Ishikawa (cell line): Measurements from ENCODE around the gene CFL1.

Source experiments
- EGR1 ChIP-seq: IDR thresholded peaks from 2 replicates; pipeline ENCODE4 v1.6.1; 2012
- EP300 ChIP-seq: IDR thresholded peaks from 2 replicates; pipeline ENCODE4 v1.6.1; 2012; ENCODE audit warnings: borderline replicate concordance
- NFIC ChIP-seq: IDR thresholded peaks from 2 replicates; pipeline ENCODE4 v1.6.1; 2012
- RAD21 ChIP-seq: IDR thresholded peaks from 2 replicates; pipeline ENCODE4 v1.6.1; 2012; ENCODE audit warnings: low read depth
- TAF1 ChIP-seq: IDR thresholded peaks from 2 replicates; pipeline ENCODE4 v1.6.1; 2012; ENCODE audit warnings: low read depth, mild to moderate bottlenecking
- TEAD4 ChIP-seq: IDR thresholded peaks from 2 replicates; pipeline ENCODE4 v1.6.1; 2012
- USF1 ChIP-seq: IDR thresholded peaks from 2 replicates; pipeline ENCODE4 v1.6.1; 2012
- YY1 ChIP-seq: IDR thresholded peaks from 2 replicates; pipeline ENCODE4 v1.6.1; 2012; ENCODE audit warnings: low read depth
- ZBTB7A ChIP-seq: IDR thresholded peaks from 2 replicates; pipeline ENCODE4 v1.6.1; 2012; ENCODE audit warnings: low read depth
- TF ChIP-seq, protein P1 (sequence below): IDR thresholded peaks from 2 replicates; pipeline ENCODE4 v1.6.1; 2012; ENCODE audit warnings: low read depth, mild to moderate bottlenecking
- TF ChIP-seq, protein P2 (sequence below): IDR thresholded peaks from 2 replicates; pipeline ENCODE4 v1.6.1; 2012

- TF ChIP-seq USF1 (no peak), NFIC (no peak), YY1 (no peak), TEAD4 (no peak), EP300 (no peak), RAD21 (no peak), EGR1 (no peak), TAF1 (no peak), ZBTB7A (no peak)
- TF ChIP-seq, protein P1, sequence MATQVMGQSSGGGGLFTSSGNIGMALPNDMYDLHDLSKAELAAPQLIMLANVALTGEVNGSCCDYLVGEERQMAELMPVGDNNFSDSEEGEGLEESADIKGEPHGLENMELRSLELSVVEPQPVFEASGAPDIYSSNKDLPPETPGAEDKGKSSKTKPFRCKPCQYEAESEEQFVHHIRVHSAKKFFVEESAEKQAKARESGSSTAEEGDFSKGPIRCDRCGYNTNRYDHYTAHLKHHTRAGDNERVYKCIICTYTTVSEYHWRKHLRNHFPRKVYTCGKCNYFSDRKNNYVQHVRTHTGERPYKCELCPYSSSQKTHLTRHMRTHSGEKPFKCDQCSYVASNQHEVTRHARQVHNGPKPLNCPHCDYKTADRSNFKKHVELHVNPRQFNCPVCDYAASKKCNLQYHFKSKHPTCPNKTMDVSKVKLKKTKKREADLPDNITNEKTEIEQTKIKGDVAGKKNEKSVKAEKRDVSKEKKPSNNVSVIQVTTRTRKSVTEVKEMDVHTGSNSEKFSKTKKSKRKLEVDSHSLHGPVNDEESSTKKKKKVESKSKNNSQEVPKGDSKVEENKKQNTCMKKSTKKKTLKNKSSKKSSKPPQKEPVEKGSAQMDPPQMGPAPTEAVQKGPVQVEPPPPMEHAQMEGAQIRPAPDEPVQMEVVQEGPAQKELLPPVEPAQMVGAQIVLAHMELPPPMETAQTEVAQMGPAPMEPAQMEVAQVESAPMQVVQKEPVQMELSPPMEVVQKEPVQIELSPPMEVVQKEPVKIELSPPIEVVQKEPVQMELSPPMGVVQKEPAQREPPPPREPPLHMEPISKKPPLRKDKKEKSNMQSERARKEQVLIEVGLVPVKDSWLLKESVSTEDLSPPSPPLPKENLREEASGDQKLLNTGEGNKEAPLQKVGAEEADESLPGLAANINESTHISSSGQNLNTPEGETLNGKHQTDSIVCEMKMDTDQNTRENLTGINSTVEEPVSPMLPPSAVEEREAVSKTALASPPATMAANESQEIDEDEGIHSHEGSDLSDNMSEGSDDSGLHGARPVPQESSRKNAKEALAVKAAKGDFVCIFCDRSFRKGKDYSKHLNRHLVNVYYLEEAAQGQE: no peak
- TF ChIP-seq, protein P2, sequence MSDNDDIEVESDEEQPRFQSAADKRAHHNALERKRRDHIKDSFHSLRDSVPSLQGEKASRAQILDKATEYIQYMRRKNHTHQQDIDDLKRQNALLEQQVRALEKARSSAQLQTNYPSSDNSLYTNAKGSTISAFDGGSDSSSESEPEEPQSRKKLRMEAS: no peak
Measured at GRCh38 chr11:65829459-65829858, 28.5 kb downstream of the CFL1 start.
